ENCODE results near the gene APBA1. TPM values are rescaled to one million over a fixed set of nuclear protein-coding genes. Genes with fewer than 3 reads are reported as not detected.

Gene APBA1
- total RNA-seq, 1 donor from 2014 or later: 8.7 TPM

- intact Hi-C loops (cut with DNase I): loop anchor here (10.0 kb wide), 1 partner anchor 796 kb away; no protein-coding TSS in a partner anchor
- Histone ChIP-seq H3K4me3 (no peak overlapping the region), H3K27me3 (no peaks in the 10 kb centered on the region), H3K36me3 (no peaks in the 10 kb centered on the region), H3K9me3 (no peaks in the 10 kb centered on the region), H3K4me1 (no peaks in the 10 kb centered on the region), H3K27ac (no peak overlapping the region)
- no peak for DNase-seq (ENCODE audit: low spot score in 2 of 2)
- TF ChIP-seq, protein P1, sequence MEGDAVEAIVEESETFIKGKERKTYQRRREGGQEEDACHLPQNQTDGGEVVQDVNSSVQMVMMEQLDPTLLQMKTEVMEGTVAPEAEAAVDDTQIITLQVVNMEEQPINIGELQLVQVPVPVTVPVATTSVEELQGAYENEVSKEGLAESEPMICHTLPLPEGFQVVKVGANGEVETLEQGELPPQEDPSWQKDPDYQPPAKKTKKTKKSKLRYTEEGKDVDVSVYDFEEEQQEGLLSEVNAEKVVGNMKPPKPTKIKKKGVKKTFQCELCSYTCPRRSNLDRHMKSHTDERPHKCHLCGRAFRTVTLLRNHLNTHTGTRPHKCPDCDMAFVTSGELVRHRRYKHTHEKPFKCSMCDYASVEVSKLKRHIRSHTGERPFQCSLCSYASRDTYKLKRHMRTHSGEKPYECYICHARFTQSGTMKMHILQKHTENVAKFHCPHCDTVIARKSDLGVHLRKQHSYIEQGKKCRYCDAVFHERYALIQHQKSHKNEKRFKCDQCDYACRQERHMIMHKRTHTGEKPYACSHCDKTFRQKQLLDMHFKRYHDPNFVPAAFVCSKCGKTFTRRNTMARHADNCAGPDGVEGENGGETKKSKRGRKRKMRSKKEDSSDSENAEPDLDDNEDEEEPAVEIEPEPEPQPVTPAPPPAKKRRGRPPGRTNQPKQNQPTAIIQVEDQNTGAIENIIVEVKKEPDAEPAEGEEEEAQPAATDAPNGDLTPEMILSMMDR (IDR thresholded peaks at IDR 0.05): no peak
Observed at GRCh38 chr9:69678843-69679538, 6.8 kb upstream of the APBA1 start.

DNA sequence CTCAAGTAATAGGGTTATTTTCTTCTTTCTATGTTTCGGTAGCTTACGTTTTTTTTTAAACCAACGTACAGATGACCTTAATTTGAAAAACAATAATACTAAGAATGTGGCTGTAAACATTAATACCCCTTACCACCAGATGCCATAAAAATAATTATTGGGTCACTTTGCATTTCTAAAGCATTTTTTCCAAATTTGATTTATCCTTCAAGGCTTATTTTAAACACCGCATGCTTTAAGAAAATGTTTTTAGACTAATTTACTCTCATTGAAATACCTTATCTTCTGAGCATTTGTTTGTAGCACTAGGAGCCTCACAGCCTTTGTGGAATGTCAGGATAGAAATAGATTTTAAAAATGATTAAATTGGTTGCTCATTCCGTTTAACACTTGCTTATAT lies 5.8 kb upstream of the APBA1 start:
- TF ChIP-seq, protein P1 (IDR thresholded peaks at IDR 0.05): no peak
- Histone ChIP-seq H3K9me3 (no peaks in the 10 kb centered on the region), H3K27me3 (no peaks in the 10 kb centered on the region), H3K4me3 (no peak overlapping the region), H3K27ac (no peak overlapping the region), H3K36me3 (no peaks in the 10 kb centered on the region), H3K4me1 (peaks cover 0 to 7% of the 10 kb centered on the region in 2 donors)
- no peak for DNase-seq (ENCODE audit: low spot score in 2 of 2)
- intact Hi-C loops (cut with DNase I): loop anchor here (10.0 kb wide), 1 partner anchor 797 kb away; no protein-coding TSS in a partner anchor

DNA sequence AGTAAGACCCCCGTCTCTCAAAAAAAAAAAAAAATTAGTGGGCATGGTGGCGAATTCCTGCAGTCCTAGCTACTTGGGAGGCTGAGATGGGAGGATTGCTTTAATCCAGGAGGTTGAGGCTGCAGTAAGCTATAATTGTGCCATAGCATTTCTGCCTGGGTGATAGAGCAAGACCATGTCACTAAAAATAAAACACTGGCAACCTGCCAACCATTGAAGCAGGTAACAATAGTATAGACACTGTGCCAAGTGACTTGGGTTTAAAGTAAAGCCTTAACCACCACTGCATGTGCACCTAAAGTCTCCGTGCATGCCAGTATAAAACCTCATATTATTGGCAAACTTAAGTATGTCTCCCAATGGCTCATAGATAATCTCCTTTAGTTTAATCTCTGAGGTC lies 3.4 kb upstream of the APBA1 start:
- Histone ChIP-seq H3K4me3 (no peak overlapping the region), H3K36me3 (no peaks in the 10 kb centered on the region), H3K27ac (no peak overlapping the region), H3K27me3 (no peaks in the 10 kb centered on the region), H3K9me3 (no peaks in the 10 kb centered on the region), H3K4me1 (peaks cover 0 to 11% of the 10 kb centered on the region in 2 donors)
- TF ChIP-seq, protein P1 (IDR thresholded peaks at IDR 0.05): no peak
- DNase-seq (ENCODE audit: low spot score in 2 of 2): no peak
- intact Hi-C loops (cut with DNase I): loop anchor here (10.0 kb wide), 1 partner anchor 799 kb away; no protein-coding TSS in a partner anchor

GRCh38 chr9:69674716-69675438 lies 2.7 kb upstream of the APBA1 start:
- Histone ChIP-seq H3K4me3 (no peak overlapping the region), H3K36me3 (no peaks in the 10 kb centered on the region), H3K4me1 (peaks cover 0 to 11% of the 10 kb centered on the region in 2 donors), H3K9me3 (no peaks in the 10 kb centered on the region), H3K27me3 (no peaks in the 10 kb centered on the region), H3K27ac (no peak overlapping the region)
- intact Hi-C loops (cut with DNase I): loop anchor here (10.0 kb wide), 1 partner anchor 800 kb away; no protein-coding TSS in a partner anchor
- no peak for DNase-seq (ENCODE audit: low spot score in 2 of 2)
- TF ChIP-seq, protein P1 (IDR thresholded peaks at IDR 0.05): no peak

DNA sequence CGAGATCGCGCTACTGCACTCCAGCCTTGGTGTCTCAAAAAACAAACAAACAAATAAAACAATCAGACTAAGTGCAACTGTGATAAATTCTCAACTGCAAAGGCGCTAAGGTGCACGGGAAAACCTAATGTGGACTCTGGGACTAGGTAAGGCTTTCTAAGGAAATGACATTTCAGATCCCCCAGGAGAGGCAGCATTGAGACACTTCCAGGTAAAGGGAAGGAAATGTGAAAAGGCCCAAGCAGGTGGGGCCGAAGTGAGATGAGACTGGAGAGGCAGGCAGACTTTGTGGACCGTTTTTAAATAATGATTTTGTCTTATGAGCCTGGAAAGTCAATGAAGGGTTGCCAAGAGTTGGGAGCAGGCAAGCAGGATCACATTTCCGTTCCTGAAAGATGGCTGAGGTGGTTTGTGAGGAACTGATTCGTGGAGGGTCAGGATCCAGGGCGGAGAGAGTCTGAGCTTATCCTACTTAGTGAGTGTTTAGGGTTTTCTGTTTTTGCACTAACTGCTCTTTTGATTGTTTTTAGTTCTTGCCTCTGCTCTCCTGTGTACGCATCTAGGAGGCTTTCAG lies 2.0 kb upstream of the APBA1 start:
- no peak for DNase-seq (ENCODE audit: low spot score in 2 of 2)
- intact Hi-C loops (cut with DNase I): loop anchor here (10.0 kb wide), 1 partner anchor 801 kb away; no protein-coding TSS in a partner anchor
- TF ChIP-seq, protein P1 (IDR thresholded peaks at IDR 0.05): no peak
- Histone ChIP-seq H3K36me3 (no peaks in the 10 kb centered on the region), H3K4me1 (peaks cover 0 to 11% of the 10 kb centered on the region in 2 donors), H3K9me3 (no peaks in the 10 kb centered on the region), H3K4me3 (no peak overlapping the region), H3K27me3 (no peaks in the 10 kb centered on the region), H3K27ac (no peak overlapping the region)

Measured in ascending aorta (tissue), 2 donors.